Right ventricle myocardium superior (tissue), 1 donor: ENCODE measurements around the gene CNBP. TPM values are rescaled to one million over a fixed set of nuclear protein-coding genes. Genes with fewer than 3 reads are reported as not detected.

ENCODE experiments used
- ATAC-seq: fragments of 200-7000 bp; cut with Tn5 transposase; one replicate; pipeline ENCODE4 v1.9.1; 2020; ENCODE audit warnings: mild to moderate bottlenecking; ENCODE audit not compliant: poor library complexity
- DNase-seq: peaks from one replicate; pipeline ENCODE4 v3.0.0-alpha.2; 2020
- intact Hi-C: fragments of 100-400 bp; cut with DNase I; formaldehyde crosslinking; loops from one replicate; pipeline ENCODE4 v1.11.2; 2022
- total RNA-seq: library from RNA; stranded (reverse); fragmentation: NEBNext Ultra II Directional; extraction: Animal tissue kit (Norgen Biotek cat#: 25700); gene quantifications from one replicate; pipeline ENCODE4 v1.2.1, GENCODE V29; 2021
- donor health status: DM: no; HTN: yes; CAD: no; lungs with severe emphysema.

Gene CNBP
- total RNA-seq, 1 donor from 2014 or later, result 476 TPM

GRCh38 chr3:129119365-129120100, 64.2 kb downstream of the CNBP start:
- intact Hi-C loops, result no loop called here
- ATAC-seq (no peak), DNase-seq (no peak)

GRCh38 chr3:129118745-129119144, 65.0 kb downstream of the CNBP start:
- ATAC-seq, result no peak
- intact Hi-C loops, result no loop called here
- no peak for DNase-seq

Other genes with a start within 250 kb of the CNBP start
- not detected for gene CFAP92, start 189.8 kb downstream of the CNBP start, total RNA-seq
- gene EFCC1, start 182.6 kb downstream of the CNBP start, total RNA-seq, result 2.4 TPM
- not detected for gene GP9, start 123.1 kb downstream of the CNBP start, total RNA-seq
- 5.1 TPM for gene RAB43, start 62.1 kb downstream of the CNBP start, total RNA-seq
- 28.0 TPM for gene ISY1, start 22.8 kb downstream of the CNBP start, total RNA-seq
- 80.6 TPM for gene COPG1, start 65.7 kb upstream of the CNBP start, total RNA-seq
- gene HMCES, start 95.0 kb upstream of the CNBP start, total RNA-seq, result 42.7 TPM
- gene EFCAB12, start 244.7 kb upstream of the CNBP start, total RNA-seq, result not detected